Measurements from ENCODE around the gene CYP27C1. TPM values are rescaled to one million over a fixed set of nuclear protein-coding genes. Genes with fewer than 3 reads are reported as not detected.
"Not testable (repeated sequence)": the region's sequence is repeated elsewhere in the genome, so short reads cannot be mapped to it uniquely, and the experiment has no call there.

CYP27C1 gene
- total RNA-seq, 1 donor from 2014 or later: 5.1 TPM

GRCh38 chr2:127226520-127227263, 6.6 kb upstream of the CYP27C1 start:
- no peak for TF ChIP-seq CTCF (conservative IDR thresholded peaks at IDR 0.05)
- Mint-ChIP-seq H3K27me3 (peaks cover 28% of the 10 kb centered on the region), H3K4me1 (ENCODE audit: unreplicated experiment) (peaks cover 15% of the 10 kb centered on the region), H3K4me3 (peak overlapping the region; percentile 21), H3K27ac (peak overlapping the region; percentile 5), H3K9me3 (no peaks in the 10 kb centered on the region), H3K36me3 (no peaks in the 10 kb centered on the region)
- DNase-seq (ENCODE audit: extremely low spot score, unreplicated experiment): no peak

GRCh38 chr2:127226132-127226519, 6.0 kb upstream of the CYP27C1 start:
- TF ChIP-seq CTCF (conservative IDR thresholded peaks at IDR 0.05): no peak
- Mint-ChIP-seq H3K27me3 (peaks cover 28% of the 10 kb centered on the region), H3K27ac (no peak overlapping the region), H3K9me3 (no peaks in the 10 kb centered on the region), H3K36me3 (no peaks in the 10 kb centered on the region), H3K4me3 (no peak overlapping the region), H3K4me1 (ENCODE audit: unreplicated experiment) (peaks cover 15% of the 10 kb centered on the region)
- DNase-seq (ENCODE audit: extremely low spot score, unreplicated experiment): no peak

- H3K36me3 Mint-ChIP-seq: no peaks in the 10 kb centered on the region
- DNase-seq (ENCODE audit: extremely low spot score, unreplicated experiment): no peak
- no peak overlapping the region for H3K27ac Mint-ChIP-seq
- peaks cover 34% of the 10 kb centered on the region for H3K27me3 Mint-ChIP-seq
- H3K9me3 Mint-ChIP-seq: no peaks in the 10 kb centered on the region
- no peak for TF ChIP-seq CTCF (conservative IDR thresholded peaks at IDR 0.05)
- no peak overlapping the region for H3K4me3 Mint-ChIP-seq
- H3K4me1 Mint-ChIP-seq (ENCODE audit: unreplicated experiment): peaks cover 21% of the 10 kb centered on the region
Measured at GRCh38 chr2:127225186-127225960, 5.3 kb upstream of the CYP27C1 start.

- H3K27ac Mint-ChIP-seq: peak overlapping the region; percentile 27
- peak overlapping the region; percentile 57 for H3K4me3 Mint-ChIP-seq
- peaks cover 35% of the 10 kb centered on the region for H3K27me3 Mint-ChIP-seq
- H3K9me3 Mint-ChIP-seq; DNase-seq (ENCODE audit: extremely low spot score, unreplicated experiment); H3K36me3 Mint-ChIP-seq: not testable (repeated sequence)
- peaks cover 24% of the 10 kb centered on the region for H3K4me1 Mint-ChIP-seq (ENCODE audit: unreplicated experiment)
Measured at GRCh38 chr2:127224135-127224534, 4.0 kb upstream of the CYP27C1 start.

GRCh38 chr2:127220768-127221527, 849 bp upstream of the CYP27C1 start:
- DNase-seq (ENCODE audit: extremely low spot score, unreplicated experiment): no peak
- peak overlapping the region; percentile 70 for H3K27ac Mint-ChIP-seq
- peak overlapping the region; percentile 96 for H3K4me3 Mint-ChIP-seq
- H3K36me3 Mint-ChIP-seq: peaks cover 4% of the 10 kb centered on the region
- peaks cover 54% of the 10 kb centered on the region for H3K27me3 Mint-ChIP-seq
- H3K9me3 Mint-ChIP-seq: peaks cover 8% of the 10 kb centered on the region
- no peak for TF ChIP-seq CTCF (conservative IDR thresholded peaks at IDR 0.05)
- H3K4me1 Mint-ChIP-seq (ENCODE audit: unreplicated experiment): peaks cover 24% of the 10 kb centered on the region
